Body of pancreas (tissue), 4 donors: ENCODE data around the gene APC2. TPM values are rescaled to one million over a fixed set of nuclear protein-coding genes. Genes with fewer than 3 reads are reported as not detected.

ENCODE experiments used
- ATAC-seq: fragments of 150-250 bp; one replicate; pipeline ENCODE4 v1.9.1; 2016
- DNase-seq, 4 donors: peaks; one replicate each; pipeline ENCODE4 v3.0.0-alpha.2; 2019
- H3K27ac ChIP-seq, 4 donors: fragments of 200-600 bp; sonication (generic); 1 replicate in 3 of 4; 2 replicates in 1 of 4; pipeline versions ENCODE4 v1.5.1 to v1.6.1; 2016 to 2019; ENCODE audit warnings: mild to moderate bottlenecking in 1 of 4, mixed read lengths in 1 of 4, moderate library complexity in 1 of 4
- H3K27me3 ChIP-seq, 2 donors: fragments of 200-600 bp; sonication (generic); one replicate each; pipeline ENCODE4 v1.6.0; 2016; ENCODE audit warnings: mild to moderate bottlenecking in 1 of 2
- H3K36me3 ChIP-seq, 2 donors: fragments of 200-600 bp; sonication (generic); replicated peaks in 1 of 2; 2 replicates each; pipeline ENCODE4 v1.5.1; 2016; ENCODE audit warnings: low read depth in 2 of 2; ENCODE audit not compliant: insufficient read depth in 1 of 2
- H3K4me1 ChIP-seq: fragments of 200-600 bp; sonication (generic); one replicate; pipeline ENCODE4 v1.6.0; 2016
- H3K4me3 ChIP-seq, 2 donors: fragments of 200-600 bp; sonication (generic); 1 replicate in 1 of 2; 2 replicates in 1 of 2; pipeline ENCODE4 v1.5.1; 2016 to 2019
- H3K9me3 ChIP-seq, 3 donors: fragments of 200-600 bp; sonication (generic); 1 replicate in 2 of 3; 2 replicates in 1 of 3; pipeline ENCODE4 v1.5.1; 2016
- POLR2A ChIP-seq, 3 donors: fragments of 450-650 bp; IDR thresholded peaks; one replicate each; pipeline ENCODE4 v1.6.1; 2016; ENCODE audit warnings: antibody characterized with exemption in 3 of 3, mild to moderate bottlenecking in 2 of 3
- WGBS, 2 donors: methylation state at CpG; one replicate each; pipeline ENCODE4 v1.1.5; 2017; 5-methylcytosine and 5-hydroxymethylcytosine counted together
- intact Hi-C: fragments of 100-400 bp; cut with DNase I; formaldehyde crosslinking; loops from one replicate; pipeline ENCODE4 v1.15.1; 2023
- total RNA-seq, 2 donors: library from RNA; depleted of rRNA; stranded (reverse); fragments of >200 nt; gene quantifications; one replicate each; pipeline ENCODE4 v1.1.0, GENCODE V29; 2016
- TF ChIP-seq, protein P1 (sequence below), 7 experiments: fragments of 450-650 bp in 4 of 7; fragments of 200-600 bp in 3 of 7; sonication (generic) in 3 of 7; IDR thresholded peaks; one replicate each; pipeline ENCODE4 v1.5.1; 2016 to 2019; ENCODE audit warnings: antibody characterized with exemption in 7 of 7

The APC2 gene
- total RNA-seq, 2 donors from 2014 or later, result 0.26 TPM; not detected in 1

DNA sequence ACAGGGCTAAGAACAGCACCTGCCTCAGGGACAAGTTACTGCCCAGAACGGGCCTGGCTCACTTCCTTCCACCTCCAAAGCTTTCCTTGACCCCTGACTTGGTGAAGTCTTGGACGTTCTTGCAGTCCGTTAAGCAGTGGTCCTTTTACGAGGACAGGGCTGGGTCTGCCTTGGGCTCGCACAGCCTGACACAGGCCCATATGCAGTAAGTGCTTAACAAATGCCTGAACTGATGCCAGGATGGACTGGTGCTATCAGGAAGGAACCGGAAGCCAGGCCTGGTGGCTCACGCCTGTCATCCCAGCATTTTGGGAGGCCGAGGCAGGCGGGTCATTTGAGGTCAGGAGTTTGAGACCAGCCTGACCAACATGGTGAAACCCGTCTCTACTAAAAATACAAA is 72.1 kb downstream of the APC2 start:
- intact Hi-C loops, result no loop called here

DNA sequence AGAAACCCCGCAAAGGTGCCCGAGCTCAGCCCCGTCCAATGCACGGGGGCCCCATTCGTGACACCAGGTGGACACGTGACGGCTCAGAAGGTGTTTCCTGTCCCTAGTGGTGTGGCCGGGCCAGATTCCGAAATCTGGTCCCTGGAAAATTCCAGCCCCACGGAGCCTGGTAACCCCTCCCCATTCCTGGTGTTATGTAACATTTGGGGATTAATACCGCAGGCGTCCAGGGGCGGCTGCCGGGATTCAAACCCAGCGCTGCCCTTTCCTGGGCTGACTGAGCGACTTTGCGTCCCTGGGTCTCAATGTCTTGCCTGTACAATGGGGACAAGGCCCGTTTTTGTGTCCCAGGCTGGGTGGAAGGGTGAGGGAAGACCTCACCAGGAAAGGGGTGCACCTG is 72.9 kb downstream of the APC2 start:
- Histone ChIP-seq H3K36me3 (no peaks in the 10 kb centered on the region), H3K4me1 (peaks cover 11% of the 10 kb centered on the region), H3K9me3 (no peaks in the 10 kb centered on the region), H3K27me3 (peaks cover 0 to 20% of the 10 kb centered on the region in 2 donors), H3K27ac (no peak overlapping the region), H3K4me3 (no peak overlapping the region)
- DNase-seq (no peak), ATAC-seq (no peak)
- TF ChIP-seq POLR2A (IDR thresholded peaks at IDR 0.05), result no peak
- TF ChIP-seq, protein P1, sequence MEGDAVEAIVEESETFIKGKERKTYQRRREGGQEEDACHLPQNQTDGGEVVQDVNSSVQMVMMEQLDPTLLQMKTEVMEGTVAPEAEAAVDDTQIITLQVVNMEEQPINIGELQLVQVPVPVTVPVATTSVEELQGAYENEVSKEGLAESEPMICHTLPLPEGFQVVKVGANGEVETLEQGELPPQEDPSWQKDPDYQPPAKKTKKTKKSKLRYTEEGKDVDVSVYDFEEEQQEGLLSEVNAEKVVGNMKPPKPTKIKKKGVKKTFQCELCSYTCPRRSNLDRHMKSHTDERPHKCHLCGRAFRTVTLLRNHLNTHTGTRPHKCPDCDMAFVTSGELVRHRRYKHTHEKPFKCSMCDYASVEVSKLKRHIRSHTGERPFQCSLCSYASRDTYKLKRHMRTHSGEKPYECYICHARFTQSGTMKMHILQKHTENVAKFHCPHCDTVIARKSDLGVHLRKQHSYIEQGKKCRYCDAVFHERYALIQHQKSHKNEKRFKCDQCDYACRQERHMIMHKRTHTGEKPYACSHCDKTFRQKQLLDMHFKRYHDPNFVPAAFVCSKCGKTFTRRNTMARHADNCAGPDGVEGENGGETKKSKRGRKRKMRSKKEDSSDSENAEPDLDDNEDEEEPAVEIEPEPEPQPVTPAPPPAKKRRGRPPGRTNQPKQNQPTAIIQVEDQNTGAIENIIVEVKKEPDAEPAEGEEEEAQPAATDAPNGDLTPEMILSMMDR (IDR thresholded peaks at IDR 0.05), result no peak
- WGBS, 2 donors, result 68 to 74% methylated on average over 10 to 18 of the region's 18 CpGs
- intact Hi-C loops, result no loop called here

More for the DNA sequence above, 72.1 kb downstream of the APC2 start:
- 76 to 78% methylated on average over 6 to 10 of the region's 10 CpGs for WGBS, 2 donors
- Histone ChIP-seq H3K36me3 (no peaks in the 10 kb centered on the region), H3K4me1 (peaks cover 11% of the 10 kb centered on the region), H3K9me3 (no peaks in the 10 kb centered on the region), H3K4me3 (no peak overlapping the region), H3K27me3 (peaks cover 0 to 20% of the 10 kb centered on the region in 2 donors), H3K27ac (no peak overlapping the region)
- ATAC-seq (no peak), DNase-seq (no peak)
- TF ChIP-seq, protein P1 (IDR thresholded peaks at IDR 0.05), result no peak
- TF ChIP-seq POLR2A (IDR thresholded peaks at IDR 0.05), result no peak

Other genes with a start within 250 kb of the APC2 start
- gene STK11, start 244.3 kb upstream of the APC2 start, total RNA-seq, result 10 to 100 TPM; 49.0 to 68.6 TPM
- gene CBARP, start 212.1 kb upstream of the APC2 start, total RNA-seq, result under 1 TPM; 0.33 to 0.78 TPM
- gene ATP5F1D, start 208.4 kb upstream of the APC2 start, total RNA-seq, result 100 to 1,000 TPM; 156 to 157 TPM
- 10 to 100 TPM; 36.3 to 43.5 TPM for gene MIDN, start 201.5 kb upstream of the APC2 start, total RNA-seq
- gene CIRBP, start 180.8 kb upstream of the APC2 start, total RNA-seq, result 100 to 1,000 TPM; 582 to 630 TPM
- gene FAM174C, start 174.6 kb upstream of the APC2 start, total RNA-seq, result 10 to 100 TPM; 48.0 to 63.9 TPM
- gene EFNA2, start 164.2 kb upstream of the APC2 start, total RNA-seq, result not detected
- gene NDUFS7, start 66.2 kb upstream of the APC2 start, total RNA-seq, result 10 to 100 TPM; 59.9 to 87.7 TPM
- 100 to 1,000 TPM in 1 of 2 donors, 10 to 100 TPM in 1; 70.2 to 129 TPM for gene GAMT, start 48.6 kb upstream of the APC2 start, total RNA-seq
- gene DAZAP1, start 42.5 kb upstream of the APC2 start, total RNA-seq, result 10 to 100 TPM; 25.4 to 63.3 TPM
- 1,000 to 10,000 TPM; 2,008 to 2,166 TPM for gene RPS15, start 11.7 kb upstream of the APC2 start, total RNA-seq
- 10 to 100 TPM; 26.7 to 31.4 TPM for gene C19orf25, start 29.1 kb downstream of the APC2 start, total RNA-seq
- 10 to 100 TPM in 1 of 2 donors, 1 to 10 TPM in 1; 5.2 to 10.9 TPM for gene PCSK4, start 40.2 kb downstream of the APC2 start, total RNA-seq
- gene REEP6, start 41.1 kb downstream of the APC2 start, total RNA-seq, result 10 to 100 TPM in 1 of 2 donors, 1 to 10 TPM in 1; 6.9 to 16.6 TPM
- 1 to 10 TPM in 1 of 2 donors, not detected in 1; 1.3 TPM for gene ADAMTSL5, start 62.9 kb downstream of the APC2 start, total RNA-seq
- not detected for gene PLK5, start 74.0 kb downstream of the APC2 start, total RNA-seq
- gene MEX3D, start 118.2 kb downstream of the APC2 start, total RNA-seq, result 10 to 100 TPM; 18.8 to 21.8 TPM
- gene MBD3, start 142.7 kb downstream of the APC2 start, total RNA-seq, result 10 to 100 TPM; 37.4 to 91.6 TPM
- gene UQCR11, start 155.3 kb downstream of the APC2 start, total RNA-seq, result 10 to 100 TPM; 12.2 to 52.4 TPM
- 10 to 100 TPM; 23.7 to 25.4 TPM for gene TCF3, start 202.5 kb downstream of the APC2 start, total RNA-seq